NOMO-1 treated with dmso at 0.1 percent for 144 hours (cell line): ENCODE data around the gene TAF4.
"Not testable (repeated sequence)": the region's sequence is repeated elsewhere in the genome, so short reads cannot be mapped to it uniquely, and the experiment has no call there.

Experiments used
- DNase-seq: peaks from one replicate; lab custom pipeline; 2025; ENCODE audit not compliant: unreplicated experiment; lab: John Stamatoyannopoulos, UW

The TAF4 gene

GRCh38 chr20:61949714-61950640 lies 115.7 kb downstream of the TAF4 start:
- no peak for DNase-seq

GRCh38 chr20:61949363-61949713 lies 116.3 kb downstream of the TAF4 start:
- no peak for DNase-seq

GRCh38 chr20:61948586-61949362 lies 116.9 kb downstream of the TAF4 start:
- DNase-seq, result no peak

GRCh38 chr20:61948056-61948455 lies 117.6 kb downstream of the TAF4 start:
- DNase-seq, result not testable (repeated sequence)

- DNase-seq, result not testable (repeated sequence)
Measured at GRCh38 chr20:61945495-61945894, 120.2 kb downstream of the TAF4 start.

- DNase-seq, result not testable (repeated sequence)
Measured at GRCh38 chr20:61944967-61945366, 120.7 kb downstream of the TAF4 start.

GRCh38 chr20:61942526-61942925 lies 123.2 kb downstream of the TAF4 start:
- no peak for DNase-seq

GRCh38 chr20:61941721-61942405 lies 123.8 kb downstream of the TAF4 start:
- no peak for DNase-seq

GRCh38 chr20:61940976-61941720 lies 124.5 kb downstream of the TAF4 start:
- DNase-seq, result no peak

- DNase-seq, result no peak
Measured at GRCh38 chr20:61940491-61940890, 125.2 kb downstream of the TAF4 start.

GRCh38 chr20:61939691-61940360 lies 125.9 kb downstream of the TAF4 start:
- DNase-seq, result no peak

- DNase-seq, result no peak
Measured at GRCh38 chr20:61938839-61939690, 126.6 kb downstream of the TAF4 start.

GRCh38 chr20:61937963-61938838 lies 127.5 kb downstream of the TAF4 start:
- no peak for DNase-seq

- no peak for DNase-seq
Measured at GRCh38 chr20:61937146-61937962, 128.3 kb downstream of the TAF4 start.

- DNase-seq, result no peak
Measured at GRCh38 chr20:61936701-61937131, 129.0 kb downstream of the TAF4 start.

GRCh38 chr20:61935926-61936700 lies 129.6 kb downstream of the TAF4 start:
- no peak for DNase-seq
